ENCODE measurements around the gene RABAC1. TPM values are rescaled to one million over a fixed set of nuclear protein-coding genes. Genes with fewer than 3 reads are reported as not detected.

The RABAC1 gene
- polyA plus RNA-seq, 6 donors from 2014 or later = 218 to 268 (median 245) TPM

DNA sequence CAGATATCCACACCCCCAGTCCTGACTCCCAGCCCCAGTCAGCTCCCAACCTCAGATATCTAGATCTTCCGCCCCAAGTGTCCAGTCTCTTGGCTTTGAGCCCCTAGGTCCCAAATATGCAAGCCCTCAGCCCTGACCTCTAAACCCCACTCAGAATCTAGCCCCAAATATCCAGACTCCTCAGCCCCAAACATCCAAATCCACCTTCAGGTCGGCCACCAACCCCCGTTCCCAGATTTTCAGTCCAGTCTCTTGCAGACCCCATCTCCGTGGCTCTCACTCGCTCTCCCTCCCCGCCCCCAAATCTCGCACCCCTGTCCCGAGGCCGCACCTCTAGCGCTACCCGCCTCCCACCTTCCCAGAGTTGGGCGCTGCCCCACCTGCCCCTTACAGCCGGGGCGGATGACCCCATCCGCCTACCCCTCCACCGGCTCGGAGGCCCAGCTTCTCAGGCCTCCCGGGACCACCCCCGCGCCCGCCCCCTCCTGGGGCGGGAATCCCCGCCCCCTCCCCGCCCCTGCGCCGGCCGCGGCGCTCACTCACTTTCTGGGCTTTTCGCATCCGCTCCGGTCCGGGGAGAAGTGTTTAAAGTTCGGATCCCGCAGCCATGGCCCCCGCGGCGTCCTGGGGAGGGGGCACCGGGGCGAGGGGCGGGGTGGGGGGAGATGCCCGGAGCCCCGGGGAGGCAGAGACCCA lies 31.5 kb downstream of the RABAC1 start:
- peak; percentile 25 to 26 for ATAC-seq (ENCODE audit: low read depth in 2 of 2)
- Mint-ChIP-seq H3K9me3 (no peaks in the 10 kb centered on the region), H3K4me1 (peaks cover 38 to 42% (median 39%) of the 10 kb centered on the region in 3 donors), H3K27me3 (peaks cover 7 to 10% (median 10%) of the 10 kb centered on the region in 3 donors), H3K36me3 (peaks cover 0 to 8% of the 10 kb centered on the region in 2 donors), H3K4me3 (peak overlapping the region in 5 of 8 donors; percentile 84 to 91 (median 91)), H3K27ac (peak overlapping the region in 2 of 6 donors; percentile 68 to 94)
- DNase-seq = no peak

DNA sequence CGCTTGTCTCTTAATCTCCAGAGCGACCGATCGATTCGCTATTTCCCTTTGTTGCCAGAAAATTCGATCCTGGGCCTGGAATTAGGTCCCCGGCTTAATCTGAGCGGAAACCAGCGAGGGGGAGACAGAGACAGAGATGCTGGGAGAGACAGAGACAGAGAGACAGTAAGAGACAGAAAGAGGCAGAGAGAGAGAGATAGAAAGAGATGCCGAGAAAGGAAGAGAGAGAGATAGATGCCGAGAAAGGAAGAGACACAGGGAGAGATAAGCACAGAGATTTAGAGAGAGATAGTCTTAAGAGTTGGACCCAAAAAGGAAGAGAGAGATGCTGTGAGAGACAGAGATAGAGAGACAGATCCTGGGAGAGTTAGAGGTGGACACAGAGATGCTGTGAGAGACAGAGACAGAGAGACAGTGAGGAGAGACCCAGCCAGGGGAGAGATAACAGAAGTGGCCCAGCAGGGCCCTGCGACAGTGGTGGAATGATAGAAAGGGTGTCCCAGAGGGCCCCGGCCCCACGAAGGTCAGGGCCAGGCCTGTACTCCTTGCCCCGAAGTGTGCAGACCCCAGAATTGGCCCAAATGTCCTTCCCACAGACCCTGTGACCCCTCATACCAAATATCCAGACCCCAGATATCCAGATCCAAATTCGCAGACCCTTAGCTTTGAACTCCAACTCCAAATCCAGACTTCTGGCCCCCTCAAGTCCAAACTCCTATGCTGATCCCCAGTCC lies 32.2 kb downstream of the RABAC1 start:
- peaks cover 41 to 45% (median 43%) of the 10 kb centered on the region in 3 donors for H3K4me1 Mint-ChIP-seq
- H3K27me3 Mint-ChIP-seq = peaks cover 10 to 16% (median 12%) of the 10 kb centered on the region in 3 donors
- no peak for DNase-seq
- no peak overlapping the region for H3K27ac Mint-ChIP-seq
- no peak overlapping the region for H3K4me3 Mint-ChIP-seq
- peaks cover 0 to 8% of the 10 kb centered on the region in 2 donors for H3K36me3 Mint-ChIP-seq
- H3K9me3 Mint-ChIP-seq = no peaks in the 10 kb centered on the region
- no peak for ATAC-seq (ENCODE audit: low read depth in 2 of 2)

DNA sequence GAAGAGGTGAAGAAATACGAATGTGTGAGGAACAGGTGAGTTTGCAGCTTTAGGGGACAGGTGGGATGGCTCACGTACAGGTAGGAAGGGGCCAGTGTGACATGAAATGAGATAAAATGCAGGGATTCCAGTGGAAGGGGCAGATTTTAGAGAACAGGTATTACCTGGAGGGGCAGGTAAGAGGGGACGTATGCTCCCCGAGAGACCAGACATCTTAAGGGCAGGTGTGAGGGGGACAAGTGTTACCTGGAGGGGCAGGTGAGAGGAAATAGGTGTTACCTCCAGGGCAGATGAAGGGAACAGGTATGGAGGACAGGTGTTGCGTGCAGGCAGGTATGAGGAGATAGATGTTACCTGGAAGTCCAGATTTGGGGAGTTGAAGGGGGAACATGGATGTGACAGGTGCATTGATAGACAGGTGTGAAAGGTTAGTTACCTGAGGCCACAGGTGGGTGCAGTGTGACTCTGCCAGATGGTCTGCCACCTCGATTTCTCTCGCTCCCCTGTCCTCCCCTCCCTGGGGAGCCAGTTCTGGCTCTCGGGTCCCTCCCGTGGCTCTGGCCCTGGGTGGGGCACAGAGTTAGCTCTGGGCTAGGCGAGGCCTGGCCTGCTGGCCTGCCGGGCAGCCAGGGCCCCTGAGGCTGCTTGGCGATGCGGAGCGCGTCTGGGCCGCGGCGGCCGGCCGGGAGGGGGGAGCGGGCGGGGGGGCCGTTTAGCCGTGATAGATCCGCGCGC lies 32.9 kb downstream of the RABAC1 start:
- Mint-ChIP-seq H3K9me3 (no peaks in the 10 kb centered on the region), H3K4me1 (peaks cover 42 to 47% (median 46%) of the 10 kb centered on the region in 3 donors), H3K4me3 (no peak overlapping the region), H3K27me3 (peaks cover 14 to 24% (median 18%) of the 10 kb centered on the region in 3 donors), H3K36me3 (peaks cover 0 to 8% of the 10 kb centered on the region in 2 donors), H3K27ac (no peak overlapping the region)
- no peak for ATAC-seq (ENCODE audit: low read depth in 2 of 2)
- DNase-seq = no peak

DNA sequence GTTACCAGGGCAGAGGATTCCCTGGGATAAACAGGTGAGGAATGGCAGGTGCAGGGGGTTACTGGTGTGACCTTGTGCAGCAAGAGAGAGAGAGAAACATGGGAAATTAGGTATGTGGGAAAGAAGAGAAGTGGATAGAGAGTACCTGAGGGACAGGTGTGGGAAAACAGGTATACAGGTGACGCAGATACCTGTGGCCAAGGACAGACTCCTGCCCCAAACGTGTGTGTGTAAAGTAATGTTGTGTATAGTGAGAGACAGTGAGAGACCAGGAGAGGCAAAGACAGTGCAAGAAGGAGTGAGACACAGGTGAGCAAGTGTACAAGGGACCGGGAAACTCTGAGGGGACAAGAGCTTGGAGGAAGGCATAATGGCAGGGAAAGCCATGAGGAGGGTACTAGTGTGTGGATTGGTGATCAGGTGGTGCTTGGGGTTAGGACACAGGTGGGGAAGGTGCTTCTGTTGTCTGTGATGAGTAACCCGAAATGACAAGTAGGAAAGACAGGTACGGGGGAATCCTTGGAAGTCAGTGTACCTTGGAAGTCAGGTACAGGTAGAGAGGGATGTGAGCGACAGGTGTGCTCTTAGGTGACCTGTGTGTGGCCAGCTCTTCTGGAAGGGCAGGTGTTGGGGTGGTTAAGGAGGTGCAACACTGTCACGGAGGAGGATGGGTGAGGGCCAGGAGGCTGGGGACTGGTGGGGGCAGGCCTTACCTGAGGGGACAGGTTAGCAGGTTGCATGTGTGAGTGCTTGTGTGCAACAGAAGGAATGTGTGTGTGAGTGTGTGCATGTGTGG lies 33.7 kb downstream of the RABAC1 start:
- no peak overlapping the region for H3K27ac Mint-ChIP-seq
- no peak overlapping the region for H3K4me3 Mint-ChIP-seq
- H3K9me3 Mint-ChIP-seq = no peaks in the 10 kb centered on the region
- H3K4me1 Mint-ChIP-seq = peaks cover 39 to 45% (median 42%) of the 10 kb centered on the region in 3 donors
- peaks cover 15 to 28% (median 20%) of the 10 kb centered on the region in 3 donors for H3K27me3 Mint-ChIP-seq
- DNase-seq = no peak
- peaks cover 0 to 8% of the 10 kb centered on the region in 2 donors for H3K36me3 Mint-ChIP-seq
- ATAC-seq (ENCODE audit: low read depth in 2 of 2) = no peak

DNA sequence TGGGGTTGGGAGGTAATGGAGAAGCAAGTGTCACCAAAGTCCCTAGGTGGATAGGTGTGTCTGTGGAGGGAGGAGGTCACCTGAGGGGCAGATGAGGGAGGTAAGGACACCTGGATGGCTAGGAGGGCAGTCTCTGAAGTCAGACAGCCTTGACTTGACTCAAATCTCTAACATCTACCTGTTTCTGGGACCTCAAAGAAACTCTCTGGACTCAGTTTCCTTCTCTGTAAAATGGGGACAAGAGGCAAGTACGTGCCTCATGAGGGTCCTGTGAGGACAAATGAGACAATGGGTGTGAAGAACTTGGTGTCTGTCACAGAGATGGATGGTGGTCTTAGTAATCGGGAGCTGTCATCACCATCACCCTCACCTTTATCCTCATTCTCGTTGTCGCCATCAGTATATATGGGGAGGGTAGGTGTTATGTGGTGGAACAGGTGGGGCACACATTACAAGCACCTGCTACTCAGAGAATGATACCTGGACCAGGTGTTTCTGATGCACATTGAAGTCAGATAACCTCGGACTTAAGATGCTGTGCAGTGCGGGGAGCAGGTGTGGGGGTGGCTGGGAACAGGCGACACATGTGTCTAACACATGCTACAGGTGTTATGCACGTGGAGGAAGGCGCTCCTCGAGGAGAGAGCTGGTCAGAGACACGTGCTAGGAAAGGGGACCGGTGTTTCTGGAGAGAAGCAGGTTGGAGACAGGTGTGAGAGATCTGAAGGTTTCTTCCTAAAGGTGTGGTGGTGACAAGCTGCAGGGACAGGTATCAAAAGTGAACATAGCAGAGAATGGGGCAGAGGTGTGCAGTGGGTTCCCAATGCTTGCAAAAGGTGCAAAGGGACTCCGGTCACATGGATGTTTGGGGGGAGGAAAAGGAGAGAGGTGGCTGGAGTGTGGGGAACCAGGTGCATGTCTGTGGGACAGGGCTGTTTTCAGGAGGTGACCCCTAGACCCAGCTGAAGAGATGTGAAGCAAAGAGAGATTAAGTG lies 34.7 kb downstream of the RABAC1 start:
- peak overlapping the region in 2 of 8 donors; percentile 31 to 84 for H3K4me3 Mint-ChIP-seq

DNA sequence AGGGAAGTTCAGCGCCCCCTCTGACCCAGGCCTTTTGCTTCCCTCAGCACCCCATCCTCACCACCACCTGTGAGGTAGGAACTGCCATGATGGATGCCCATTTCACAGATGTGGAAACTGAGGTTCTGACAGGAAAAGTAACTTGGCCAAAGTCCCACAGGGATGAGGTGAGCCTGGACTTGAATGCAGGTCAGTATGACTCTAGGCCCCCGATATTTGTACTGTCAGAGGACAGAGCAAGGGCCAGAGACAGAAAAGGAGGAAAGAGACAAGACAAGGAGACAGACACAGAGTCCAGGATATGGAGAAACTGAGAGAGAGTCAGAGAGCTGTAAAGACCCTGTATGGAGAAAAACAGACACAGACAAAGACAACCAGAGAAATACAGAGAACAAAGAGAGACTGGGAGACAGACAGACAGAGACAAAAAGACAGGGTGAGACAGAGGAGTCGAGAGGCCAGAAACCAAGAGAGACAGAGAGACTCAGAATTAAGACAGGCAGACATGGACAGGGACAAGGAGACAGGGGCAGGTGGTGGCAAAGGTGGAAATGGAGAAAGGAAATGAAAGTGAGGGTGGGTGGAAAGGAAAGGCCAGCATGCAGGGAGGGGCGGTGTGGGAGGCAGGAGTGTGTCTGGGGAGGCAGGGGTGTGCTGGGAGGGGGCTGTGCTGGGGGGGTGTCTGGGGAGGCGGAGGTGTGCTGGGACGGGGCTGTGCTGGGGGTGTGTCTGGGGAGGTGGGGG lies 35.9 kb downstream of the RABAC1 start:
- DNase-seq = no peak
- ATAC-seq (ENCODE audit: low read depth in 2 of 2) = peak in 1 of 2 donors; percentile 10
- H3K36me3 Mint-ChIP-seq = peaks cover 0 to 8% of the 10 kb centered on the region in 2 donors
- peaks cover 11 to 28% (median 20%) of the 10 kb centered on the region in 3 donors for H3K27me3 Mint-ChIP-seq
- H3K9me3 Mint-ChIP-seq = no peaks in the 10 kb centered on the region
- H3K4me3 Mint-ChIP-seq = peak overlapping the region; percentile 16 to 70 (median 56)
- peaks cover 22 to 27% (median 24%) of the 10 kb centered on the region in 3 donors for H3K4me1 Mint-ChIP-seq
- H3K27ac Mint-ChIP-seq = peak overlapping the region in 4 of 6 donors; percentile 3 to 93 (median 13)

More for the DNA sequence above, 34.7 kb downstream of the RABAC1 start:
- Mint-ChIP-seq H3K27me3 (peaks cover 15 to 28% (median 20%) of the 10 kb centered on the region in 3 donors), H3K27ac (no peak overlapping the region), H3K4me1 (peaks cover 29 to 35% (median 33%) of the 10 kb centered on the region in 3 donors), H3K36me3 (peaks cover 0 to 8% of the 10 kb centered on the region in 2 donors), H3K9me3 (no peaks in the 10 kb centered on the region)
- DNase-seq = no peak
- ATAC-seq (ENCODE audit: low read depth in 2 of 2) = no peak

DNA sequence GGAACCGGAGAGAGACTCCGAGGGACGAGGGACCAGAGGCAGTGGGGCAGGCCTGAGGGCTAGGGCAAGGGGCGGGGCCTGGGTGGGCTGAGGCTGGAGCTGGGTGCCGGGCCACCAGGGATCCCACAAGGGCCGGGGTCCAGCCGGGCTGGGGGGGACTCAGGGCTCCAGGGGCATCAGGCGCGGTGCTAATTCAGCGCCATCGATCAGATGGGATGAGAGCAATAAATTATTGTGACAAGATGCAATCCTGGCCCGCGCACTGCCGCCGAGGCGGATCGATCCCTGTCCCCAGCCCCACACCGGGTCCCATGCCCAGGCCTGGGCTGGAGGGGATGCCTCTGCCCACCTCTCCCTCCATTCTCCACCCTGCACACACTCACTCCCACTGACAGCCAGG lies 36.5 kb downstream of the RABAC1 start:
- H3K4me1 Mint-ChIP-seq = peaks cover 22 to 24% (median 24%) of the 10 kb centered on the region in 3 donors
- no peak for ATAC-seq (ENCODE audit: low read depth in 2 of 2)
- DNase-seq = no peak
- peaks cover 0 to 8% of the 10 kb centered on the region in 2 donors for H3K36me3 Mint-ChIP-seq
- peaks cover 11 to 28% (median 20%) of the 10 kb centered on the region in 3 donors for H3K27me3 Mint-ChIP-seq
- H3K9me3 Mint-ChIP-seq = no peaks in the 10 kb centered on the region
- peak overlapping the region in 6 of 8 donors; percentile 2 to 78 (median 36) for H3K4me3 Mint-ChIP-seq
- peak overlapping the region in 4 of 6 donors; percentile 64 to 94 (median 74) for H3K27ac Mint-ChIP-seq

DNA sequence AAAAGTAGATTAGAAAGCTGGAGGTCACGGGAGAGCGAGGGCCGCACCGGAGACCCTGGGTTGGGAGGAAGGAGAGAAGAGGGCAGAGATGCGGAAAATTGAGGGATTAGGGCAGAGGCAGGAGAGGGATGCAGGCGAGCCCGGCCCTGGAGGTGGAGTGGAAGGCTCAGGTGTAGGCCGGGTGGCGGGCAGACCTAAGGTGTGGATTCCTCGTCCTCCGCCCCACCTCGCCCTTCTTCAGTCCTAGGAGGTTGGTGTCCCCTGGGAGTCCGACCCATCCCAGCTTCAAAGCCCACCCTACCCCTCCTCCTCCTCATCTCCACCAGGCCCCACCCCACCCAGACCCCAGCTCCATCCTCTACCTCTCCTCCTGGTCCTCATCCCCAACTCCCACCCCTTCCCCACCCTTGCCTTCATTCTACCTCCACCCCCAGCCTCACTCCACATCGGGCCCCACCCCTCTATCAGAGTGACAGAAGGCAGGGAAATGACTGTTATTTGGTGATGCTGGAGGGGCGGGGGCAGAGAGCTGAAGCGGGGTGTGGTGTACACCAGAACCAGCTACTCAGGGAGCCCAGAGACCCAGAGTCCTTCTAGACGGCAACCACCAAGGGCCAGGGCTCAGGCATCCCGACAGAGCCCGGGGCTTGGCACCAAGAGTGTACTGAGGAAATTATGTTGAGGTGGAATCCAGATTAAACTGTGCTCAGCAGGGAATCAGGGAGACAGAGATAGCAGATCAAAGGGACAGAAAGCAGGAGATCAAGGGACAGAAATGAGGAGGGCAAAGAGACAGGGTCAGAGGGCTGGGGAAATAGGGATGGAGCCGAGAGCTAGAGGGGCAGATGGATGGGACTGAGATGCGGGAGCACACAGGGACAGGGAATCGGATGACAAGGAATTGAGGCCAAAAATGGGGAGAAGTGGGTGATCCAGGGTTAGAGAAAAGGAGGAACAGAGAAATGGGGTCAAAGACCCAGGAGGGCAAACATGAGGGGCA lies 37.2 kb downstream of the RABAC1 start:
- H3K36me3 Mint-ChIP-seq = peaks cover 0 to 8% of the 10 kb centered on the region in 2 donors
- H3K4me1 Mint-ChIP-seq = peaks cover 22 to 24% (median 24%) of the 10 kb centered on the region in 3 donors
- ATAC-seq (ENCODE audit: low read depth in 2 of 2) = peak; percentile 48 to 49
- no peak for DNase-seq
- H3K9me3 Mint-ChIP-seq = no peaks in the 10 kb centered on the region
- H3K27ac Mint-ChIP-seq = peak overlapping the region; percentile 64 to 94 (median 78)
- peaks cover 11 to 28% (median 20%) of the 10 kb centered on the region in 3 donors for H3K27me3 Mint-ChIP-seq
- peak overlapping the region; percentile 44 to 89 (median 68) for H3K4me3 Mint-ChIP-seq

DNA sequence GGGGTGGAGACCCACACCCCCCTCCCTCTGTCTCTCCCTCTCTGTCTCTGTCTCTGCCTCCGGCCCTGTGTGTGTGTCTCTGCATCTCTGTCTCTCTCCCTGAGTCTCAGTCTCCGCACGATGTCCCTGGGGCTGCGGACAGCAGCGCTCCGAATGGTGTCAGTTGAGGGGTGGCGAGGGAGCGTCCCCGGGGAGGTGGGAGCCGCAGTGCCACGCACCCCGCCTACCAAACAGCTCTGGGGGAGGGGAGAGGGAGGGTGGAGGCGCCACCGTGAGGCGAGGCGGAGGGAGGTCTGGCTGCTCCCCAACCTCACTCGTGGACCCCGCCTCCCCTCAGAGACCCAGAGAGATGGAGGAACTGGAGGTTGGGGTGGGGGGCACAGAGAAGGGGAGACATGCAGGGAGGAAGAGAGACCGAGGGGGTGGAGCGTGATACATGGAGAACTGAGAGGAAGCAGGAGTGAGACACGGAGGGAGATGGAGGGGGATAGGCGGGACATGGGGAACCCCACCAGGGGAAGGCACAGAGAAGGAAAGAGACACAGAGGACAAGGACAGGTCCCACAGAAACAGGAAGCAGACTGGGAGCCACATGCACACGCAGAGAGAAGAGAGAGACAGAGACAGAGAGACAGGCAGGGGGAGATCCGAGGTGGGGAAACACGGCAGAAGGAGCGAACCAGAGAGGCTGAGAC lies 38.1 kb downstream of the RABAC1 start:
- peaks cover 11 to 28% (median 20%) of the 10 kb centered on the region in 3 donors for H3K27me3 Mint-ChIP-seq
- no peak for DNase-seq
- peaks cover 0 to 8% of the 10 kb centered on the region in 2 donors for H3K36me3 Mint-ChIP-seq

More for the DNA sequence above, 38.1 kb downstream of the RABAC1 start:
- peak overlapping the region in 7 of 8 donors; percentile 40 to 89 (median 72) for H3K4me3 Mint-ChIP-seq
- H3K4me1 Mint-ChIP-seq = peaks cover 22 to 24% (median 24%) of the 10 kb centered on the region in 3 donors
- ATAC-seq (ENCODE audit: low read depth in 2 of 2) = peak; percentile 51 to 57
- peak overlapping the region in 4 of 6 donors; percentile 38 to 90 (median 60) for H3K27ac Mint-ChIP-seq
- H3K9me3 Mint-ChIP-seq = no peaks in the 10 kb centered on the region
